Keratinocyte (primary cell): ENCODE data around the gene TMPRSS6. TPM values are rescaled to one million over a fixed set of nuclear protein-coding genes. Genes with fewer than 3 reads are reported as not detected.

Source experiments
- DNase-seq: peaks from one replicate; pipeline ENCODE4 v3.0.0-alpha.2; 2011; ENCODE audit warnings: low read depth, missing footprints, low spot score
- FAIRE-seq: peaks from 2 replicates; lab custom pipeline; 2011; peaks lifted over from hg19 to GRCh38; lab: Jason Lieb, UNC
- H2AFZ ChIP-seq: 2 replicates; pipeline ENCODE4 v1.6.0; 2012; ENCODE audit warnings: low read length, control low read depth, inconsistent platforms; ENCODE audit not compliant: control insufficient read depth
- H3K27ac ChIP-seq: 2 replicates; pipeline ENCODE4 v1.5.1; 2011; ENCODE audit warnings: low read length; ENCODE audit not compliant: control insufficient read depth, insufficient read depth
- H3K27me3 ChIP-seq: 3 replicates; pipeline ENCODE4 v1.6.0; 2011; ENCODE audit warnings: low read length; ENCODE audit not compliant: control insufficient read depth, insufficient read depth; ENCODE audit errors: extremely low read depth
- H3K36me3 ChIP-seq, 2 experiments: 2 replicates in 1 of 2; 3 replicates in 1 of 2; pipeline ENCODE4 v1.5.1; 2011; ENCODE audit warnings: low read length in 2 of 2, mild to moderate bottlenecking in 1 of 2; ENCODE audit not compliant: control insufficient read depth in 2 of 2, insufficient read depth in 2 of 2; ENCODE audit errors: extremely low read depth in 1 of 2
- H3K4me1 ChIP-seq: 3 replicates; pipeline ENCODE4 v1.5.1; 2011; ENCODE audit warnings: low read length; ENCODE audit not compliant: control insufficient read depth, insufficient read depth; ENCODE audit errors: extremely low read depth
- H3K4me2 ChIP-seq: 3 replicates; pipeline ENCODE4 v1.6.0; 2011; ENCODE audit warnings: low read depth, low read length; ENCODE audit not compliant: control insufficient read depth, insufficient read depth; ENCODE audit errors: extremely low read depth
- H3K4me3 ChIP-seq, 3 experiments: fragments of 200-600 bp in 1 of 3; sonication (generic) in 1 of 3; 2 replicates in 2 of 3; 3 replicates in 1 of 3; pipeline ENCODE4 v1.5.1; 2011 to 2016; ENCODE audit warnings: low read length in 3 of 3, mild to moderate bottlenecking in 3 of 3, control low read depth in 2 of 3, inconsistent platforms in 1 of 3, low read depth in 1 of 3, mixed read lengths in 1 of 3, mixed run types in 1 of 3, moderate library complexity in 1 of 3; ENCODE audit not compliant: control insufficient read depth in 2 of 3, insufficient read depth in 2 of 3; ENCODE audit errors: extremely low read depth in 1 of 3
- H3K79me2 ChIP-seq: 2 replicates; pipeline ENCODE4 v1.6.0; 2012; ENCODE audit warnings: low read length; ENCODE audit not compliant: control insufficient read depth, insufficient read depth
- H3K9ac ChIP-seq: 3 replicates; pipeline ENCODE4 v1.6.0; 2011; ENCODE audit warnings: low read length; ENCODE audit not compliant: control insufficient read depth, insufficient read depth; ENCODE audit errors: extremely low read depth
- H3K9me1 ChIP-seq: 3 replicates; pipeline ENCODE4 v1.6.0; 2011; ENCODE audit warnings: low read length; ENCODE audit not compliant: control insufficient read depth, insufficient read depth; ENCODE audit errors: extremely low read depth
- H3K9me3 ChIP-seq: 2 replicates; pipeline ENCODE4 v1.5.1; 2012; ENCODE audit warnings: low read depth, low read length; ENCODE audit not compliant: control insufficient read depth
- H4K20me1 ChIP-seq: 3 replicates; pipeline ENCODE4 v1.6.0; 2011; ENCODE audit warnings: low read length; ENCODE audit not compliant: control insufficient read depth, insufficient read depth; ENCODE audit errors: extremely low read depth
- CTCF ChIP-seq, 3 experiments: IDR thresholded peaks in 1 of 3; conservative IDR thresholded peaks in 1 of 3; optimal IDR thresholded peaks in 1 of 3; 2 replicates in 2 of 3; 3 replicates in 1 of 3; pipeline versions ENCODE3 to v1.5.1; 2011; ENCODE audit warnings: low read length in 3 of 3, mild to moderate bottlenecking in 3 of 3, moderate library complexity in 2 of 3, control low read depth in 1 of 3, inconsistent platforms in 1 of 3; ENCODE audit not compliant: insufficient read depth in 2 of 3; ENCODE audit errors: extremely low read depth in 1 of 3
- EZH2 ChIP-seq: IDR thresholded peaks from one replicate; pipeline ENCODE4 v1.6.1; 2012; ENCODE audit warnings: inconsistent platforms, mild to moderate bottlenecking, low read length, moderate library complexity
- dilution Hi-C: fragments of 300-500 bp; cut with MboI; formaldehyde crosslinking; loops from one replicate; pipeline ENCODE4 v1.7.0; 2020; ENCODE audit warnings: low sequenced_read_pairs; ENCODE audit not compliant: extremely low pct_ligation_motif_present
- polyA plus RNA-seq, 5 experiments: library from polyadenylated mRNA; depleted of rRNA in 3 of 5; stranded (reverse) in 3 of 5; stranded (forward) in 1 of 5; unstranded in 1 of 5; fragments of >200 nt; gene quantifications; 1 replicate in 1 of 5; 2 replicates in 3 of 5; 3 replicates in 1 of 5; pipeline versions ENCODE4 v1.2.1 to v1.2.3, GENCODE V29; 2011 to 2012; ENCODE audit warnings: missing spikeins in 2 of 5, low read depth in 1 of 5, low replicate concordance in 1 of 5

TMPRSS6 gene
- polyA plus RNA-seq, 1 donor (not counting 4 experiments of a cell fraction or from before 2014, with no cell fraction given): not detected

- no peak for FAIRE-seq
- dilution Hi-C loops: no loop called here
These were observed 6.4 kb downstream of the TMPRSS6 start for GRCh38 chr22:37103151-37103550.

DNA sequence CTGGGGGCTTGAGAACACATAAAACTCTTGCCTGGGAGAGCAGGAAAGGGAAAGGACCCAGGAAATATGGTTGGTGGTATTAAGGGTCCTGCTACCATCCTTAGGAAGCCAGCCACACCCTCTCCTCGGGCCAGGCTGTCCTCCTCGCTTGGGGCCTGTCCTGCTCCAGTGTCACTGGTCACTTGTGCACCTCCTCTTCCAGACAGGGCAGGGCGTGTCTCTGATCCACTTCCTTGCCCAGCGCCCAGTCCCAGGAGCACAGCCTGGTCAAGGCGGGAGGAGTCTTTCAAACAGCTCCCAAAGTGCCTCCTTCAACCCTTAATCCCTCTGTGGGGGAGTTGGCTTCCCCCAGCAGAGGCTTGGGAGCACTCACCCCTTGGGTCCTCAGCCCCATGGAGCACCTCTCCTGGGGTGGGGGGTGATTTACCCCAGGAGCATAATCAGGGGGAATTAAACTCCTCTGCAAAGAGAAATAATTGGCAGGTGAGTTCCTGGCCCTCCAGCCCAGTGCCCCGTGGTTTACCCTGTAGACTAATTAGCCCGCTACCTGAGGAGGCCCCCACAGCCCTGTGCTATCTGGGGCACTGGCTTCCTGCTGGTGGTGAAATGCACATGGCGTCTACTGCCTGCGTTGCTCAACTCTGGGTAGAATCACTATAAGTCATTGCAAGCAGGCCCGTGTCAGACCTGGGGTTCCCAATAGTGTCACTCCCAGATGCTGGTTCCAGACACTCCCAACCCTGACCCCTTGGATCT, 8.0 kb downstream of the TMPRSS6 start:
- Histone ChIP-seq H3K27ac (no peak overlapping the region), H3K9ac (no peak overlapping the region), H3K4me2 (no peak overlapping the region), H3K9me1 (no peaks in the 10 kb centered on the region), H3K36me3 (no peaks in the 10 kb centered on the region), H3K4me1 (no peaks in the 10 kb centered on the region), H4K20me1 (no peaks in the 10 kb centered on the region), H3K27me3 (peaks cover 6% of the 10 kb centered on the region), H3K79me2 (no peaks in the 10 kb centered on the region), H2AFZ (no peak overlapping the region), H3K9me3 (no peaks in the 10 kb centered on the region), H3K4me3 (no peak overlapping the region)
- no peak for TF ChIP-seq EZH2
- no peak for TF ChIP-seq CTCF (optimal IDR thresholded peaks at IDR 0.05 in 1 of 3, IDR thresholded peaks at IDR 0.05 in 1 of 3, conservative IDR thresholded peaks at IDR 0.05 in 1 of 3; ENCODE audit: extremely low read depth in 1 of 3, insufficient read depth in 2 of 3, low read length in 3 of 3)
- FAIRE-seq (no peak), DNase-seq (no peak)
- dilution Hi-C loops: no loop called here

More at GRCh38 chr22:37103151-37103550, 6.4 kb downstream of the TMPRSS6 start:
- no peaks in the 10 kb centered on the region for H3K9me1 ChIP-seq
- no peak for DNase-seq
- H3K9me3 ChIP-seq: no peaks in the 10 kb centered on the region
- no peak overlapping the region for H3K27ac ChIP-seq
- no peak overlapping the region for H3K9ac ChIP-seq
- H3K27me3 ChIP-seq: peaks cover 6% of the 10 kb centered on the region
- H3K36me3 ChIP-seq: no peaks in the 10 kb centered on the region
- H3K4me3 ChIP-seq: no peak overlapping the region
- H2AFZ ChIP-seq: no peak overlapping the region
- no peaks in the 10 kb centered on the region for H3K79me2 ChIP-seq
- no peak for TF ChIP-seq CTCF (optimal IDR thresholded peaks at IDR 0.05 in 1 of 3, IDR thresholded peaks at IDR 0.05 in 1 of 3, conservative IDR thresholded peaks at IDR 0.05 in 1 of 3; ENCODE audit: extremely low read depth in 1 of 3, insufficient read depth in 2 of 3, low read length in 3 of 3)
- no peak for TF ChIP-seq EZH2
- no peaks in the 10 kb centered on the region for H3K4me1 ChIP-seq
- H3K4me2 ChIP-seq: no peak overlapping the region
- no peaks in the 10 kb centered on the region for H4K20me1 ChIP-seq
